ENCODE measurements around the gene ANKRD13C. TPM values are rescaled to one million over a fixed set of nuclear protein-coding genes. Genes with fewer than 3 reads are reported as not detected.
A peak's percentile ranks its signal among the peaks of the same experiment; 100 is the strongest.

ANKRD13C gene
- total and polyA plus RNA-seq, 2 donors from 2014 or later: 8.4 to 23.4 TPM

DNA sequence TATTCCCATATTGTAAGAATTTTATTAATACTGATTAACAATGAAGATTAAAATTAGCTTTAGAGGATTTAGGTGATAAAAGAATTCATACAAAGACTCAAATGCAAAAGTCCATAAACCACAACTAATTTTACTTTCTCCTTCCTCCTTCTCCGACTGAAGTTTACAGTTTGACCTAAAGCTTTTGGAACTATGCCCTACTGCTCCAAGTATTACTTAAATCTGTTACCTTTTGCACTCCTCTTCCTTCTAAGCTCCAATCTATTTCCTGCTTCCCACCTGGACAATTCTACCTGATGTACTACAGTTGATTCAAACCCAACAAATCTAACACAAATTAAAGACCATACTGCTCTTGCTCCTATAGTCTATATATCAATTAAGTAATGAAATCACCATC lies 36.3 kb downstream of the ANKRD13C start:
- no peaks in the 10 kb centered on the region for H3K9me3 ChIP-seq (ENCODE audit: control insufficient read depth in 2 of 3, insufficient read depth in 1 of 3, low read length in 3 of 3)
- intact Hi-C loops (cut with DNase I): no loop called here
- no peak overlapping the region for H3K9ac ChIP-seq (ENCODE audit: low read length in 3 of 3)
- no peak for FAIRE-seq
- no peaks in the 10 kb centered on the region for H3K27me3 ChIP-seq (ENCODE audit: control insufficient read depth, insufficient read depth, low read length)
- no peak overlapping the region for H3K27ac ChIP-seq (ENCODE audit: low read depth in 2 of 2, low read length in 2 of 2)
- no peak overlapping the region for H3K4me3 ChIP-seq (ENCODE audit: low read length in 3 of 3)
- H3K36me3 ChIP-seq (ENCODE audit: control insufficient read depth in 2 of 3, insufficient read depth in 3 of 3, low read length in 3 of 3): peaks cover 0 to 4% (median 2%) of the 10 kb centered on the region in 3 donors
- H3K4me1 ChIP-seq (ENCODE audit: control insufficient read depth in 2 of 3, insufficient read depth in 2 of 3, low read depth in 1 of 3, low read length in 3 of 3): no peaks in the 10 kb centered on the region
- DNase-seq: no peak
- TF ChIP-seq, protein P1, sequence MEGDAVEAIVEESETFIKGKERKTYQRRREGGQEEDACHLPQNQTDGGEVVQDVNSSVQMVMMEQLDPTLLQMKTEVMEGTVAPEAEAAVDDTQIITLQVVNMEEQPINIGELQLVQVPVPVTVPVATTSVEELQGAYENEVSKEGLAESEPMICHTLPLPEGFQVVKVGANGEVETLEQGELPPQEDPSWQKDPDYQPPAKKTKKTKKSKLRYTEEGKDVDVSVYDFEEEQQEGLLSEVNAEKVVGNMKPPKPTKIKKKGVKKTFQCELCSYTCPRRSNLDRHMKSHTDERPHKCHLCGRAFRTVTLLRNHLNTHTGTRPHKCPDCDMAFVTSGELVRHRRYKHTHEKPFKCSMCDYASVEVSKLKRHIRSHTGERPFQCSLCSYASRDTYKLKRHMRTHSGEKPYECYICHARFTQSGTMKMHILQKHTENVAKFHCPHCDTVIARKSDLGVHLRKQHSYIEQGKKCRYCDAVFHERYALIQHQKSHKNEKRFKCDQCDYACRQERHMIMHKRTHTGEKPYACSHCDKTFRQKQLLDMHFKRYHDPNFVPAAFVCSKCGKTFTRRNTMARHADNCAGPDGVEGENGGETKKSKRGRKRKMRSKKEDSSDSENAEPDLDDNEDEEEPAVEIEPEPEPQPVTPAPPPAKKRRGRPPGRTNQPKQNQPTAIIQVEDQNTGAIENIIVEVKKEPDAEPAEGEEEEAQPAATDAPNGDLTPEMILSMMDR (IDR thresholded peaks at IDR 0.05; ENCODE audit: borderline replicate concordance, extremely low read depth, insufficient read depth): no peak

DNA sequence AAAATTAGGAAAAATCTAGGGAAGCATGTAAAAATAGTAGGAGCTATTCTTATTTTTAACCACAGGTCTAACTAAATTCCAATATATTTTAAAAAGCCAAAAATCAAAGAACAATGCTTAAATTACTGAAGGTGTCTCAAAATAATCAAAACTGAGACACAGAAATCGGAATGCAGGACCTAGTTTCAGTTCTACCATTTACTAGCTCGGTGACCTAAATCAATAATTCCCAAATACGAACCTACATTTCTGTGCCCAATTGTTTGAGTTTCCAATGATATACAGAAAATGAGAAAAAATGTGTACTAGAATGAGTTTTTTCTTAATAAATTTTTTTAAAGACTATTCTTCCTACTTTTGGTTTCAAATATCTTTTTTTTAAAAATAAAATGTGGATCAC lies 37.4 kb downstream of the ANKRD13C start:
- intact Hi-C loops (cut with DNase I): no loop called here
- FAIRE-seq: peak; percentile 52
- Histone ChIP-seq H3K27ac (ENCODE audit: low read depth in 2 of 2, low read length in 2 of 2) (no peak overlapping the region), H3K9me3 (ENCODE audit: control insufficient read depth in 2 of 3, insufficient read depth in 1 of 3, low read length in 3 of 3) (no peaks in the 10 kb centered on the region), H3K36me3 (ENCODE audit: control insufficient read depth in 2 of 3, insufficient read depth in 3 of 3, low read length in 3 of 3) (no peaks in the 10 kb centered on the region), H3K4me1 (ENCODE audit: control insufficient read depth in 2 of 3, insufficient read depth in 2 of 3, low read depth in 1 of 3, low read length in 3 of 3) (no peaks in the 10 kb centered on the region), H3K9ac (ENCODE audit: low read length in 3 of 3) (no peak overlapping the region), H3K27me3 (ENCODE audit: control insufficient read depth, insufficient read depth, low read length) (no peaks in the 10 kb centered on the region), H3K4me3 (ENCODE audit: low read length in 3 of 3) (no peak overlapping the region)
- DNase-seq: no peak
- TF ChIP-seq, protein P1 (IDR thresholded peaks at IDR 0.05; ENCODE audit: borderline replicate concordance, extremely low read depth, insufficient read depth): no peak

DNA sequence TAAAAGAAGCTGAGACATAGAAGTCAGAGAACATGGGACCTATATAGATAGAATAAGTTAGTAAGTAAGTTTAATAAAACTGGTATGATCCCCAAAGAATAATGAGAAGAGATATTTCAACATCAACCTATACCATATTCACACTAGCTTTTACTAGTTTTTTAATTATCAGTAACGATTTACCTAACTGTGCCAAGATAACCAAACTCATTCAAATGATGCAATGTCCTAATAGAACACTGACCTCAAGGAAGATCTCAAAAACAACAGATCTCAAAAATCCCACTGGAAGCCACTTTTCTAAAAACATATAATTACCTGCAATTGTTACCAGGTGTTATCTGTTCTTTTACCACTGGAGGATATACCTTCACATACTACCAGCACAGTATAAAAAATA lies 38.7 kb downstream of the ANKRD13C start:
- Histone ChIP-seq H3K4me3 (ENCODE audit: low read length in 3 of 3) (no peak overlapping the region), H3K9me3 (ENCODE audit: control insufficient read depth in 2 of 3, insufficient read depth in 1 of 3, low read length in 3 of 3) (no peaks in the 10 kb centered on the region), H3K4me1 (ENCODE audit: control insufficient read depth in 2 of 3, insufficient read depth in 2 of 3, low read depth in 1 of 3, low read length in 3 of 3) (no peaks in the 10 kb centered on the region), H3K27me3 (ENCODE audit: control insufficient read depth, insufficient read depth, low read length) (no peaks in the 10 kb centered on the region), H3K36me3 (ENCODE audit: control insufficient read depth in 2 of 3, insufficient read depth in 3 of 3, low read length in 3 of 3) (no peaks in the 10 kb centered on the region), H3K9ac (ENCODE audit: low read length in 3 of 3) (no peak overlapping the region), H3K27ac (ENCODE audit: low read depth in 2 of 2, low read length in 2 of 2) (no peak overlapping the region)
- no peak for DNase-seq
- intact Hi-C loops (cut with DNase I): no loop called here
- TF ChIP-seq, protein P1 (IDR thresholded peaks at IDR 0.05; ENCODE audit: borderline replicate concordance, extremely low read depth, insufficient read depth): no peak
- no peak for FAIRE-seq

DNA sequence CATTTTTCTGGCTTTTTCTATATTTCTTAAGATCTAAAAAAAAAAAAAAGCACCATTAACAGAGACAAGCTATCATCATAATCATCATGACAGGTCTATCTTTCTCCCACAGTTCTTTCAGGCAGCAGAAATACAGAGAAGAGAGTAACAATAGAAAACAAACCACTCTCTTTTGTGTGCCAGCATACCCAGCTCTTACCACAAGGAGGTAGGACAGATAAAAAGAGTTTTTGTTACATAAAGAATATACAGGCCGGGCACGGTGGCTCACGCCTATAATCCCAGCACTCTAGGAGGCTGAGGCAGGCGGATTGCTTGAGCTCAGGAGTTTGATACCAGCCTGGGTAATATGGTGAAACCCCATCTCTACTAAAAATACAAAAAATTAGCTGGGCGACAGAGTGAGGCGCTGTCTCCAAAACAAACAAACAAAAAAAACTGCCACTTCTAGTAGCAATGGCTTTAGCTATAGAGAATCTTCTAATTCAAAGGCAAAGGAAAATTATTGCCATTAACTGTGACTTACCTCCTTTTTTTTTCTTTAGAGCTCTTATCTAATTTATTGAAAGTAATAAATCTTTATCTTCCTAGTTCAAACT lies 39.7 kb downstream of the ANKRD13C start:
- Histone ChIP-seq H3K4me1 (ENCODE audit: control insufficient read depth in 2 of 3, insufficient read depth in 2 of 3, low read depth in 1 of 3, low read length in 3 of 3) (no peaks in the 10 kb centered on the region), H3K27me3 (ENCODE audit: control insufficient read depth, insufficient read depth, low read length) (no peaks in the 10 kb centered on the region), H3K4me3 (ENCODE audit: low read length in 3 of 3) (no peak overlapping the region), H3K36me3 (ENCODE audit: control insufficient read depth in 2 of 3, insufficient read depth in 3 of 3, low read length in 3 of 3) (no peaks in the 10 kb centered on the region), H3K9ac (ENCODE audit: low read length in 3 of 3) (no peak overlapping the region), H3K27ac (ENCODE audit: low read depth in 2 of 2, low read length in 2 of 2) (no peak overlapping the region), H3K9me3 (ENCODE audit: control insufficient read depth in 2 of 3, insufficient read depth in 1 of 3, low read length in 3 of 3) (no peaks in the 10 kb centered on the region)
- TF ChIP-seq, protein P1 (IDR thresholded peaks at IDR 0.05; ENCODE audit: borderline replicate concordance, extremely low read depth, insufficient read depth): no peak
- no peak for FAIRE-seq
- intact Hi-C loops (cut with DNase I): no loop called here
- no peak for DNase-seq

All from kidney (tissue), 14 donors.